ENCODE data around the gene ANXA6. TPM values are rescaled to one million over a fixed set of nuclear protein-coding genes. Genes with fewer than 3 reads are reported as not detected.

Gene ANXA6
- total RNA-seq, 1 donor from 2014 or later = 27.7 TPM

DNA sequence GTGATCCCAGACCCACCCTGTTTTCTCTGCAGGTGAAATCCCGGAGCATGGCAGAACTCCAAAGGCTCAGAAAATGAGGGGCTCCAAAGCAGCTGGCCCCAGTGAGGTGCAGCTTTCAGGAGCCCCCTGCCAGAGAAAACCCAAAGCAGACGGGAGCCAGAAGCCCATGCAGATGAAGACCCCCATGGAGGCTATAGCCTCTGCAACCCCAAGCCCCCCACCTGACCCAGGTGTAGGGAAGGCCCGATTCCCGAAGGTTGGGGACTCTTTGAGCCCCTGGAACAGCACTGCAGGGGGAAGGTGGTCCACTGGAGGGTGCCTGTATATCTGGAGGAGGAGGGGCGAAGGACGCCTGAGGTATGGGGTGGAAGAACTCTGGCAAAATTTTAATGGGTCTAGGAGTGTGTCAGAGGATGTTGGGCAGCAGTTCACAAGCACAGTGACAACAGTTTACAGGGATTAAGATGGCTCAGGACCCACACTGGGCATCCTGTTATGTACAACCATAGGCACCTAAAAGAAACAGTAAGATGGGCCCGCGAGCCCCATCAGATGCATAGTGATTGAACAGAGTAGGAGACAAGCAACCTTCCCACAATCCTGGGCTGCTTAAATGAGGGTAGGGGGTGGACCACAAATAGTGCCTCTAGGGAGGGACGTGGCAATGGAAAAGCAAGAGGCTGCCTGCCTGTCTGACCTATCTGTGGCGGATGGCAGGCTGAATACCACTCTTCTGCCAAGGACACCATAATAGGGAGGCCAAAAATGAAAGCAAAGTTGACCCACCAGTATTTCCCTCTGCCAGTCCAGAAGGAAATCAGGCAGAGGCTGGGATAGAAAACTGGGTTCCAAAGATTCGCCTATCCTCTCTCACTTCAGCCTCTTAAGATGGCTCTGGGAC, 16.4 kb upstream of the ANXA6 start:
- Mint-ChIP-seq H3K9me3 (ENCODE audit: low read depth) (no peaks in the 10 kb centered on the region), H3K4me3 (ENCODE audit: low read depth) (no peak overlapping the region), H3K27me3 (no peaks in the 10 kb centered on the region), H3K4me1 (ENCODE audit: low read depth) (no peaks in the 10 kb centered on the region), H3K36me3 (ENCODE audit: insufficient read depth) (no peaks in the 10 kb centered on the region), H3K27ac (no peak overlapping the region)
- no peak for DNase-seq (ENCODE audit: low spot score, unreplicated experiment)
- TF ChIP-seq, protein P1, sequence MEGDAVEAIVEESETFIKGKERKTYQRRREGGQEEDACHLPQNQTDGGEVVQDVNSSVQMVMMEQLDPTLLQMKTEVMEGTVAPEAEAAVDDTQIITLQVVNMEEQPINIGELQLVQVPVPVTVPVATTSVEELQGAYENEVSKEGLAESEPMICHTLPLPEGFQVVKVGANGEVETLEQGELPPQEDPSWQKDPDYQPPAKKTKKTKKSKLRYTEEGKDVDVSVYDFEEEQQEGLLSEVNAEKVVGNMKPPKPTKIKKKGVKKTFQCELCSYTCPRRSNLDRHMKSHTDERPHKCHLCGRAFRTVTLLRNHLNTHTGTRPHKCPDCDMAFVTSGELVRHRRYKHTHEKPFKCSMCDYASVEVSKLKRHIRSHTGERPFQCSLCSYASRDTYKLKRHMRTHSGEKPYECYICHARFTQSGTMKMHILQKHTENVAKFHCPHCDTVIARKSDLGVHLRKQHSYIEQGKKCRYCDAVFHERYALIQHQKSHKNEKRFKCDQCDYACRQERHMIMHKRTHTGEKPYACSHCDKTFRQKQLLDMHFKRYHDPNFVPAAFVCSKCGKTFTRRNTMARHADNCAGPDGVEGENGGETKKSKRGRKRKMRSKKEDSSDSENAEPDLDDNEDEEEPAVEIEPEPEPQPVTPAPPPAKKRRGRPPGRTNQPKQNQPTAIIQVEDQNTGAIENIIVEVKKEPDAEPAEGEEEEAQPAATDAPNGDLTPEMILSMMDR (IDR thresholded peaks at IDR 0.05; ENCODE audit: unreplicated experiment) = no peak

DNA sequence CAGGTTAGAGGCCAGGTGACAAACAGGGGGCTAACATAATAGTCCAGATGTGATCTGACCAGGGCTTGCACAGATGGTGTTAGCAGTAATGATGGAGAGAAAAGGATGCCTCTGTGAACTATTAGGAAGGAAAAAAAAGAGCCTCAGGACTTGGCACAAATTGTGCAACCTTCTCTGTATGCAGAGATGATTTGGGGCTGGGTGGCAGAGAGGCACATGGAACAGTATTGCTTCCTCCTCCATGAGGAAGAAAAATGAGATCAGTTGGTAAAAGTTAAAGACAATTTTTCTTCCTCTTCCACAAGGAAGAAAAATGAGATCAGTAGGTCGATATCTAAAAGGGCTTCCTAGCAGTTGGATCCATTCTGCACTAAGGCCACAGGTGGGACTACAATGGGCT, 13.9 kb upstream of the ANXA6 start:
- TF ChIP-seq, protein P1 (IDR thresholded peaks at IDR 0.05; ENCODE audit: unreplicated experiment) = no peak
- Mint-ChIP-seq H3K4me1 (ENCODE audit: low read depth) (no peaks in the 10 kb centered on the region), H3K36me3 (ENCODE audit: insufficient read depth) (no peaks in the 10 kb centered on the region), H3K4me3 (ENCODE audit: low read depth) (no peak overlapping the region), H3K27me3 (no peaks in the 10 kb centered on the region), H3K27ac (no peak overlapping the region), H3K9me3 (ENCODE audit: low read depth) (no peaks in the 10 kb centered on the region)
- DNase-seq (ENCODE audit: low spot score, unreplicated experiment) = no peak

DNA sequence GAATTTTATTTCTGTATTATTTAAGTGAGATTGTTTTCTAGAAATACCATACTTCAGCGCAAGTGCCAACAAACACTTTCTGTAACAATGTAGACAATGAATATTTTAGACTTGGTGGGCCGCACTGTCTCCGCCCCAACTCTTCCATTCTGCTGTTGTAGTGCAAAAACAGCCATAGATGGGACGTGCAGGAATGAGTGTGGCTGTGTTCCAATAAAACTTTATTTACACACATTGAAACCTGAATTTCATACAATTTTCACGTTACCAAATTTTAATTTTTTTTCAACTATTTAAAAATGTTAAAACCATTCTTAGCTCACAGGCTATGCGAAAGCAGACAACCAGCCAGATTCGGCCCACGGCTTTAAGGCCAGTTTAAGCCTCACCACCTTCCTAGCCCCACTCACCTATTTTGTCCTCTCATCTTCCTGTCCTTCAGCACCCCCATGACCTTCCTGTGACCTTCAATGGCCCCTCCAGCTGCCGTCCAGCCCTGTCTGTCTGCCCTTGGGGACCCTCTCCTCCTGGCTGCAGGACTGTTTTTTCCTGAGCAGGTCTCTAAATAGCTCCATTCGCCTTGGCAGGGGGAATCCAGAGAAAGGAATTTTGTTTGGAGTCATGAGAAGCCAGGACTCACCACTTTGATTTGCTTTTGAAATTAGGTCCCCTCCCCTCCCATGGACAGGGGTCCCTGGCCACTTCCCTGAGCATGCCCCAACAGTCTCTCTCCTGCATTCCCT, 11.2 kb upstream of the ANXA6 start:
- no peaks in the 10 kb centered on the region for H3K27me3 Mint-ChIP-seq
- peaks cover 1% of the 10 kb centered on the region for H3K4me1 Mint-ChIP-seq (ENCODE audit: low read depth)
- no peak overlapping the region for H3K27ac Mint-ChIP-seq
- no peak overlapping the region for H3K4me3 Mint-ChIP-seq (ENCODE audit: low read depth)
- H3K36me3 Mint-ChIP-seq (ENCODE audit: insufficient read depth) = no peaks in the 10 kb centered on the region
- no peak for DNase-seq (ENCODE audit: low spot score, unreplicated experiment)
- TF ChIP-seq, protein P1 (IDR thresholded peaks at IDR 0.05; ENCODE audit: unreplicated experiment) = no peak
- no peaks in the 10 kb centered on the region for H3K9me3 Mint-ChIP-seq (ENCODE audit: low read depth)

DNA sequence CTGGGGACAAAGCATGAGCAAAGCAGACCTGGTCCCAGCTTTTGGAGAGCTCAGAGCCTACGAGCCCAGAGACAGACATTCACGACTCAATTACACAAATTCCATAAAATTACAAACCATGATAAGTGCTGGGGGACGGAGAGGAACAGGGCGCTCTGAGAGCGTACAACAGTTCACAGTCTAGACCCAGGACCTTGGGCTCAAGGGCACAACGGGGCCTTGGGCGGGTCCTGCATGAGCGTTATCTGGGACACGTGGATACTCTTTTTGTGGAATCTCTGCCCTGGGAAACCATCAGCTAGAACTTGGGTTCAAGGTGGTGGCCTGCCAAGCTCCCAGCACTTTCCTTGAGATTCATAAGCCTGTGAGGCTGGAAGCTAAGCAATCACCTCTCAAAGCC, 9.4 kb upstream of the ANXA6 start:
- no peak overlapping the region for H3K4me3 Mint-ChIP-seq (ENCODE audit: low read depth)
- peaks cover 5% of the 10 kb centered on the region for H3K4me1 Mint-ChIP-seq (ENCODE audit: low read depth)
- H3K27me3 Mint-ChIP-seq = no peaks in the 10 kb centered on the region
- no peak overlapping the region for H3K27ac Mint-ChIP-seq
- no peaks in the 10 kb centered on the region for H3K36me3 Mint-ChIP-seq (ENCODE audit: insufficient read depth)
- DNase-seq (ENCODE audit: low spot score, unreplicated experiment) = no peak
- no peaks in the 10 kb centered on the region for H3K9me3 Mint-ChIP-seq (ENCODE audit: low read depth)
- TF ChIP-seq, protein P1 (IDR thresholded peaks at IDR 0.05; ENCODE audit: unreplicated experiment) = no peak

DNA sequence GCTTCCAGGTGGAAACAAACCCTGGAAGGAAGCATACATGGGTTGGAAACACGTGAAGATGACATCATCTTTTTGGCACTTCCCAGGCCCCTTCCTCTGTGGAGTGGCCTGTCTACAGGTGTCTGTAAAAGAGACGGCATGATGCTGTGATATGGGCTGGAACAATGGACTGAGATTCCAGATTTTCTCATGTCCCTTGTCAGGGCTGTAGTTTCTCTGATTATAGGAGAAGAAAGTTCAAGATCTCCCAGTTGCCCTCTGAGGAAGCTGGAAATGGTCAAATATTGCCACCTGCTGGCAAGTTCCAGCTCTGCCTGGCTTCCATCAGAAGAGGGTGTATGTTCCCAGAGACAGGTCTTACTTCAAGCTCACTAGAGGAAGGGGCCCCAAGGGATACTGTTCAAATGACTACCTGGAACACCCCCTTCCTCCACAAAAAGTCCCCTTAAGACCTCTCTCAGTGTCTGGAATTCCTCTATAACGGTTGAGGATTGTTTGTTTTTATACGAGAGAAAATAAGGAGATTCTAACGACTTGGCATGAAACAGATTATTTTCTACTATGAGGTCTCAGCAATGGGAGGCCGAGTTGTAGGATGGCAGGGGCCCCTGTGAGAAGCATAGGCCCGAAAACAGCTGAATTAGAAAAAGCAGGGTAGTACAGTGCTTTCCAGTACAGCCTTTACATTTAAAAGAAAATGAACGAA, 7.3 kb upstream of the ANXA6 start:
- H3K36me3 Mint-ChIP-seq (ENCODE audit: insufficient read depth) = no peaks in the 10 kb centered on the region
- DNase-seq (ENCODE audit: low spot score, unreplicated experiment) = peak; percentile 67
- no peaks in the 10 kb centered on the region for H3K9me3 Mint-ChIP-seq (ENCODE audit: low read depth)
- H3K27me3 Mint-ChIP-seq = no peaks in the 10 kb centered on the region
- H3K27ac Mint-ChIP-seq = peak overlapping the region; percentile 31
- TF ChIP-seq, protein P1 (IDR thresholded peaks at IDR 0.05; ENCODE audit: unreplicated experiment) = peak; percentile 95
- no peak overlapping the region for H3K4me3 Mint-ChIP-seq (ENCODE audit: low read depth)
- peaks cover 7% of the 10 kb centered on the region for H3K4me1 Mint-ChIP-seq (ENCODE audit: low read depth)
